Measurements from ENCODE around the gene ARHGEF12. TPM values are rescaled to one million over a fixed set of nuclear protein-coding genes. Genes with fewer than 3 reads are reported as not detected.
A peak's percentile ranks its signal among the peaks of the same experiment; 100 is the strongest.

The ARHGEF12 gene
- total RNA-seq, 4 donors from 2014 or later: 99.7 to 135 (median 112) TPM

- Histone ChIP-seq H3K27ac (peak overlapping the region in 2 of 4 donors; percentile 62 to 69), H3K4me1 (peaks cover 22 to 91% (median 27%) of the 10 kb centered on the region in 3 donors)
- ATAC-seq: no peak
These were observed 10.0 kb downstream of the ARHGEF12 start for GRCh38 chr11:120346233-120346632.

GRCh38 chr11:120350637-120351036, 14.4 kb downstream of the ARHGEF12 start:
- H3K27ac ChIP-seq: no peak overlapping the region

More at GRCh38 chr11:120346233-120346632, 10.0 kb downstream of the ARHGEF12 start:
- Histone ChIP-seq H3K36me3 (no peaks in the 10 kb centered on the region), H3K27me3 (no peaks in the 10 kb centered on the region), H3K4me3 (no peak overlapping the region), H3K9me3 (no peaks in the 10 kb centered on the region)
- 13 to 20% methylated on average over 1 of the region's 1 CpG for WGBS, 2 donors (ENCODE audit: low coverage in 1 of 2)
- TF ChIP-seq CTCF (IDR thresholded peaks at IDR 0.05) (no peak), POLR2A (IDR thresholded peaks at IDR 0.05) (no peak), POLR2AphosphoS5 (IDR thresholded peaks at IDR 0.05) (no peak), EP300 (IDR thresholded peaks at IDR 0.05) (no peak)

GRCh38 chr11:120352405-120352804, 16.2 kb downstream of the ARHGEF12 start:
- Histone ChIP-seq H3K9me3 (no peaks in the 10 kb centered on the region), H3K4me1 (peaks cover 0 to 70% (median 7%) of the 10 kb centered on the region in 3 donors), H3K27me3 (no peaks in the 10 kb centered on the region), H3K4me3 (no peak overlapping the region), H3K27ac (no peak overlapping the region), H3K36me3 (no peaks in the 10 kb centered on the region)
- 76 to 94% methylated on average over 2 to 5 of the region's 6 CpGs for WGBS, 2 donors (ENCODE audit: low coverage in 1 of 2)
- TF ChIP-seq CTCF (IDR thresholded peaks at IDR 0.05) (no peak), EP300 (IDR thresholded peaks at IDR 0.05) (no peak), POLR2A (IDR thresholded peaks at IDR 0.05) (no peak), POLR2AphosphoS5 (IDR thresholded peaks at IDR 0.05) (no peak)
- ATAC-seq: no peak

More at GRCh38 chr11:120350637-120351036, 14.4 kb downstream of the ARHGEF12 start:
- Histone ChIP-seq H3K4me3 (no peak overlapping the region), H3K27me3 (no peaks in the 10 kb centered on the region), H3K4me1 (peaks cover 7 to 69% (median 18%) of the 10 kb centered on the region in 3 donors), H3K9me3 (no peaks in the 10 kb centered on the region), H3K36me3 (no peaks in the 10 kb centered on the region)
- TF ChIP-seq POLR2AphosphoS5 (IDR thresholded peaks at IDR 0.05) (no peak), EP300 (IDR thresholded peaks at IDR 0.05) (no peak), CTCF (IDR thresholded peaks at IDR 0.05) (no peak), POLR2A (IDR thresholded peaks at IDR 0.05) (no peak)
- ATAC-seq: no peak

- Histone ChIP-seq H3K27ac (no peak overlapping the region), H3K4me1 (peaks cover 0 to 61% (median 3%) of the 10 kb centered on the region in 3 donors), H3K27me3 (no peaks in the 10 kb centered on the region), H3K4me3 (no peak overlapping the region), H3K36me3 (no peaks in the 10 kb centered on the region), H3K9me3 (no peaks in the 10 kb centered on the region)
- no peak for ATAC-seq
- TF ChIP-seq EP300 (IDR thresholded peaks at IDR 0.05): no peak
- TF ChIP-seq POLR2AphosphoS5 (IDR thresholded peaks at IDR 0.05): no peak
- TF ChIP-seq POLR2A (IDR thresholded peaks at IDR 0.05): no peak
- TF ChIP-seq CTCF (IDR thresholded peaks at IDR 0.05): no peak
- WGBS, 2 donors (ENCODE audit: low coverage in 1 of 2): 44 to 80% methylated on average over 1 of the region's 1 CpG
These were observed 17.9 kb downstream of the ARHGEF12 start for GRCh38 chr11:120354068-120354467.

- Histone ChIP-seq H3K9me3 (no peaks in the 10 kb centered on the region), H3K36me3 (no peaks in the 10 kb centered on the region), H3K27me3 (no peaks in the 10 kb centered on the region), H3K4me3 (no peak overlapping the region), H3K27ac (no peak overlapping the region), H3K4me1 (peaks cover 0 to 54% (median 3%) of the 10 kb centered on the region in 3 donors)
- TF ChIP-seq POLR2AphosphoS5 (IDR thresholded peaks at IDR 0.05) (no peak), CTCF (IDR thresholded peaks at IDR 0.05) (no peak), POLR2A (IDR thresholded peaks at IDR 0.05) (no peak), EP300 (IDR thresholded peaks at IDR 0.05) (no peak)
- ATAC-seq: no peak
- WGBS, 2 donors (ENCODE audit: low coverage in 1 of 2): 75 to 79% methylated on average over 4 to 6 of the region's 6 CpGs
These were observed 18.6 kb downstream of the ARHGEF12 start for GRCh38 chr11:120354779-120355178.
